Bone marrow (tissue), 2 donors: Measurements from ENCODE around the gene CARTPT.

Experiments
- DNase-seq, 2 donors: peaks; one replicate each; lab custom pipeline; 2025; lab: John Stamatoyannopoulos, UW

The CARTPT gene

DNA sequence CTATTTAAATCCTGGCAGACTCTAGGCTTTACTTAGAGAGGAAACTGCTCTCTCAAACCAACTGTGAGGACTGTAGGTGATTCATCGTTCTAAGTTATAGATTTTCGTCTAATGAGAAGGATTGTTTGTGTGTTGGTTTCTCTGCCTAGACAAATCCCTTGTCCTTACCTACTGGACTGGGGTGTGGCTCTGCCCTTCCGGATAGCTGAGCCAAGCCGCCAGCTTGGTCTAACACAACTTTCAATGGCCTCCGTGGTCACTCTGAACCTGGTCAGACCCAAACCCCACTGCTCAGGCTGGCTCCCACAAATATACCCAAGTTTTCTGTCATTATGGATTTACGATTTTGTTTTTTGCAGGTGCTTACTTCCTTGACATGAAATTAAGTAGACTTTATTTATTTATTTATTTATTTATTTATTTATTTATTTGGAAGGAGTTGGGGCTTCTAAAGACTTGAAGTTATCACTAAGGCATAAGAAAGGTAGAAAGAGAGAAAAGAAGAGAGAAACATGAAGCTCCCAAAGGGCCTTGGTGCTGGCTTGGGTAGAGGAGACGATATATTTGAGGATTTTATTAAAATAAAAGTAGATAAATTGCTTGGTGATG is 19.0 kb downstream of the CARTPT start:
- no peak for DNase-seq

DNA sequence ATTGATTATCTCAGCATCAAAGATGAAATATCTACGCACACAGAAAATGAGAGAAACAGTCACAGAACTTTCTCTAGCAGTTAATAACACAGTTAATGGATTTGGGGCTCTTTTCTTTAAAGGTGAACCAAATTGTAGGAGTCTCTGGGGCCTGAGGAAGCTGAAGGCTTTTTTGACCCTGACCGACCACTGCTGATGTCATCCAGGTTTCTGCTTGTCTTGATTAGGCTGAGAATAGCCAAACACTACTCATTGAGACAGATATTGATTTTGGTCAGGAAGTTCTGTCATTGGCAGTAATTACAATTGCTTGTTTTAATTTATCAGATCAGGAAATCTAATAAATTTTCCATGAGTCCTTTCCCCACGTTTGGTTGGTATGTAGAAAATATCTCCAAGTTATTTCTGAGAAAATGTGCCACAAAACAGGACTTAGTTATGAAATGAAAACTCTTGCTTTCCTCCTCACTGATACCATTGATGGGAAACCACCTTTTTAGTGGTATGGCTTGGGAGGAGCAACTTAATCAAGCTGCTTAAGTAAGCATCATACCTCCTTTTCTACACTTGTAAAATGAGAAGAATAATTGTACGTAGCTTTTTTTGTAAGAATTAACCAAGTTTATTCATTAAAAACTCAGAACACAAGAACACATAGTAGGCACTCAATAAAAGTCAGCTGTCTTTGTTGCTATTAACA is 19.7 kb downstream of the CARTPT start:
- DNase-seq = no peak

DNA sequence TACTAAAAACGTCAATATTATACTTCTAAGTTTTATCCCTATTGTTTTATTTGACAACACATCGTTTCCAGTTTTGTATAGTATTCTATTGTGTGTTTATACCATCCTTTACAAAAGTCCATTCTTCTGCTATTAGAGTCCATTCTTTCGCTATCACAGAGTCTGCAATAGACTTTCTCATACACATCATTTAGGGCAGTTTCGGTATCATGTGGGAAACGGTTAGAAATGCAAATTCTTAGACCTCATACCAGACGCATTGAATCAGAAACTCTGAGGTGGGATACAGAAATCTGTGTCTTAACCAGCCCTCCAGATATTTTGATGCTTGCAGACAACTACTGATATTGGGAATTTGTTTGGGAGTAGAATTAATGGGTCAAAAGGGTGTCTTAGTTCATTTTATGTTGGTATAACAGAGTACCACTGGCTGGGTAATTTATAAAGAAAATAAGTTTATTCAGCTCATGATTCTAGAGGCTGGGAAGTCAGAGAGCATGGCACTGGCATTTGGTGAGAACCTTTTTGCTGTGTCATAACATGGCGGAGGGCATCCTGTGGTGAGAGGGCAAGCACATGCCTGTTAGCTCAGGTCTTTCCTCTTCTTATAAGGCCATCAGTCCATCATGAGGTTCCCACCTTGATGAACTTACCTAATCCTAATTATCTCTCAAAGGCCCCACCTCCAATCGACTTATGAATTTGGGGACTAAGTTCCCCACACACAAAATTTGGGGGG is 21.1 kb downstream of the CARTPT start:
- DNase-seq = no peak

DNA sequence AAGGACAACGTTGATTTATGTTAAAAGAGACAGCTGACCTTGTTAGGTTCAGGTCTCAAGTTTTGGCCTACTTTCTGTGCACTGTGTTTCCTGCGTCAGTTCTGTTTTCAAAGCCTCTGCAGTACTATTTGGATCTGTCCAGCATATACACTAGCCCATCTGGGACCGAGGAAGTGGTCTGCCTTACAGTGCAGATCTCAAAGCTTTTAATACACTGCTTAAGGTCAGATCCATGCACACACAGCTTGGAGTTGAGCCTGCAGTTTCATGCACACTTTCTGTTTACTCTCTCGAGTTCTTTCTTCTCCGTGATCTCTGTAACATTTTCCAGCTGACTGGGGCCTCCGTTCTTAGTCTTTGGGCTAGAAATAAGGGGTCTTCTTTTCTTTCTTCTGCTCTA is 24.1 kb downstream of the CARTPT start:
- no peak for DNase-seq

- DNase-seq = no peak
Observed at GRCh38 chr5:71744009-71744790, 25.1 kb downstream of the CARTPT start.

DNA sequence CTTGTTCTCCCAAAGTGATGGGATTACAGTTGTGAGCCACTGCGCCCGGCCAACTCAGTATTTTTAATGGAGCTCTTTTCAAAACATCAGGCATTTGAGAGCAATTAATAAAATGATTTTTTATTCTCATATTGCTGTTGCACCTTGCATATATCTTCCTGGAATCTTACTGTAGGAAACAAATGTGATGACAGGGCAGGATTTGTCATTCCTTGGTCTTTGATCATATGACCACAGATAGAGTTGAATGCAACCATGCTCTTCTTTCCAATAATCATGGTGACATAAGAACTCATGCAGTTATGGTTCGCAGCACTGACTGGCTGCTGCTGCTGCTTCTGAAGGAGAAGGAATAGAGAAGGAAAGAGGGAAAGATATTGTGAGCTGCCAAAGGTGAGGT is 28.1 kb downstream of the CARTPT start:
- no peak for DNase-seq

- DNase-seq = no peak
Observed at GRCh38 chr5:71748360-71748759, 29.3 kb downstream of the CARTPT start.

GRCh38 chr5:71751422-71751821 is 32.3 kb downstream of the CARTPT start:
- no peak for DNase-seq

- DNase-seq = no peak
Observed at GRCh38 chr5:71752441-71753190, 33.5 kb downstream of the CARTPT start.

DNA sequence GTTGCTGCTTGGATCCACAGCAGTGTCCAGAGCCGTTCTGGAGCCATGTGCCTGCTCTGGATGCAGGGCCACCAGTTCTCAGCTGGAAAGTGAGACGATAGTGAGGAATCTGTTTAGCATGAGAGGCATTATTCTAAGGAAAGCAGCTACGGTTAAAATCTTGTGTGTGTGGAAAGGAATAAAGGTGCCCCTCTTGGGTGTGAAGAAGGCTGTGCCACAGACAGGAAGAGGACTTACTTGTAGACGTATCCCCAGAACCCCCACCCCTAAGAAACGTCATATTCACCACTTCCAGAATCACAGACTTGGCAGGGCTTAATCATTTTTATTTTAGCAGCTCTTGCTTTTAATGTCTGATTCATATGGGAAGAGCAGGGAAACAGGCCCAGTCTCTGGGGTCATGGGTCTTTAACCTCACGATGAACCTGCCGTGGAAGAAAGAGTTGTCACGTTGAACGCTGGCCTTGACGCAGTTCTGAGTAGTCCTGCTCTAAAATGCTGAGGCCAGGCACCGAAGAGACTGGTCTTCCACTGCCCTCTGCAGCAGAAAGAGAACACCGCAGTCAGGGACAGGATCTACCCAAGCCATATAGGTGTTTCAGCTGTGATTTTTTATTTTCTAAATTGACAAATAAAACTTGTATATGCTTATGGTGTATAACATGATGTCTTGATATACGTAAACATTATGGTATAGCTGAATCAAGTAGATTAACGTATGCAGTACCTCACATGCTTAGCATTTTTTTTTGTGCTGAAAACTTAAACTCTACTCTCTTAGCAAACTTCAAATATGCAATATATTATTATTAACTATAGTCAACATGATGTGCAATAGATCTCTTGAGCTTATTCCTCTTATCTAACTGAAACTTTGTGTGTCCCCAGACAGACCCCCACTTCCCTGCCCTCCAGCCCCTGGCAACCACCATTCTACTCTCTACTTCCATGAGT is 38.8 kb downstream of the CARTPT start:
- DNase-seq = no peak

- no peak for DNase-seq
Observed at GRCh38 chr5:71762826-71763225, 43.8 kb downstream of the CARTPT start.

DNA sequence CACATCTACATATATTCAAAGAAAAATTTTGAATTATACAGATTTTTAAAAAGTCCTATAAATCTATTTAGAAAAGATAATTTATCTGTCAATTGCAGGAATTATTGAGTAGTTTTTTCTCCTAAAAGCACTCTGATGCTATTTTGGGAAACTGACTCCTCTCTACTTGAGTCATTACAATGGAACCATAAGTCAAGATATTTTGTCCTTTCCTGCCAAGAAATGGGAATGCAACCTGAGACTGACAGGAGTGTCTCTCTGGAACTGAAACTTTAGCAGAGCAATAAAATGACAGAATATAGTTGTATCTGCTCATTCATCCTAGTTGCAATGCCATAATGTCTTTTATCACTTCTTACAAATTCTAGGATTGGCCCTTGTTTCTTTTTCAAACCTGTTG is 48.6 kb downstream of the CARTPT start:
- no peak for DNase-seq

DNA sequence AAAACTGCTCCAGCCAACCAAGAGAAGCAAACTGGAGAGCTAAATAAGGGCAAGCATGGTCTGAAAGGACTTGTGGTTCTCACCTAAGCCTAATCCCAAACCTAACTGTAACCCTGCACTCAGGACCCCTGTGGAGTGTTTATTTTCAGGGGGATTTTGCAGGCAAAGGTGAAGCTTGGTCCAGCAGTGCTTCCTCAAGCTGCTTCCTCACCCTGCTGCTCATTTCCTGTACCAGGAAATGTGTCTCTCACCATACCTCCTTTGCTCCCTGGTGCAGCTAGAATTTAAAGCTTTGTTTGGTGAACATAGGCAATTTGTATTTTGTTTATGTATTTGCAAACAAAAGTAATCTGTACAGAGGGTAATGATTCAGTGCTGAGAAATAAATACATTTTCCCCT is 50.2 kb downstream of the CARTPT start:
- no peak for DNase-seq

DNA sequence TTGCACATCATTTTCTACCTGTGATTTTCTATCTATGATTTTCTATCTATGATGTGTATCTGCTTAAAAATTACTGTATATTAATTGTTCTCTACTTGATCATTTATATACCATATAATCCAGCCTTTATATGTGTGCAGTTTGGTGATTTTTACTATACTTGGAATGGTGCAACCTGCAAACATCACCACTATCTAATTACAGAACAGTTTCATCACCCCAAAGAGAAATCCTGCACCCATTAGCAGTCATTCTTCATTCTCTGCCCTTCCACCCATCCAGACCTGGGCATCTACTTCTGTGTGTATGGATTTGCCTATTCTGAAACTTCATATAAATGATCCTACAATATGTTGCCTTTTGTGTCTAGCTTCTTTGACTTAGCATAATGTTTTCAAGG is 51.3 kb downstream of the CARTPT start:
- no peak for DNase-seq
